ENCODE data around the gene TBC1D10A.

GRCh38 chr22:30306627-30307011 is 20.1 kb downstream of the TBC1D10A start:
- TF ChIP-seq CTCF (IDR thresholded peaks at IDR 0.05) (no peak), POLR2AphosphoS5 (IDR thresholded peaks at IDR 0.05) (no peak), POLR2A (IDR thresholded peaks at IDR 0.05) (no peak)

All from prostate gland (tissue), 2 donors.